T-helper 2 cell treated with Interferon-gamma antibody and Interleukin-4, amounts not matched to agents 5 μg/mL and 100 μg/mL, for 36 hours (primary cell): ENCODE results near the gene LIF.
"Not testable (repeated sequence)": the region's sequence is repeated elsewhere in the genome, so short reads cannot be mapped to it uniquely, and the experiment has no call there.

Experiments used
- DNase-seq: peaks from one replicate; pipeline ENCODE4 v3.0.0; 2021; ENCODE audit warnings: low spot score
- H3K27ac Mint-ChIP-seq: one replicate; pipeline ENCODE4 v1.8.0; 2021; ENCODE audit warnings: mild to moderate bottlenecking, mixed read lengths
- H3K27me3 Mint-ChIP-seq: one replicate; pipeline ENCODE4 v1.8.0; 2021; ENCODE audit warnings: low read depth, mixed read lengths
- H3K36me3 Mint-ChIP-seq: one replicate; pipeline ENCODE4 v1.8.0; 2021; ENCODE audit warnings: low read depth, mixed read lengths
- H3K4me1 Mint-ChIP-seq: one replicate; pipeline ENCODE4 v1.8.0; 2021; ENCODE audit warnings: low read depth, mixed read lengths
- H3K4me3 Mint-ChIP-seq: one replicate; pipeline ENCODE4 v1.8.0; 2022; ENCODE audit warnings: mild to moderate bottlenecking, moderate library complexity, mixed read lengths
- H3K9me3 Mint-ChIP-seq: one replicate; pipeline ENCODE4 v1.8.0; 2021; ENCODE audit warnings: mixed read lengths

LIF gene

GRCh38 chr22:30236875-30237274 lies 9.7 kb downstream of the LIF start:
- no peak overlapping the region for H3K4me3 Mint-ChIP-seq
- H3K9me3 Mint-ChIP-seq = no peaks in the 10 kb centered on the region
- no peaks in the 10 kb centered on the region for H3K27me3 Mint-ChIP-seq
- H3K36me3 Mint-ChIP-seq = peaks cover 24% of the 10 kb centered on the region
- DNase-seq = no peak
- peaks cover 41% of the 10 kb centered on the region for H3K4me1 Mint-ChIP-seq
- peak overlapping the region; percentile 4 for H3K27ac Mint-ChIP-seq

- H3K27ac Mint-ChIP-seq = peak overlapping the region; percentile 27
- H3K4me3 Mint-ChIP-seq = no peak overlapping the region
- H3K9me3 Mint-ChIP-seq = no peaks in the 10 kb centered on the region
- no peaks in the 10 kb centered on the region for H3K27me3 Mint-ChIP-seq
- peaks cover 14% of the 10 kb centered on the region for H3K36me3 Mint-ChIP-seq
- no peak for DNase-seq
- H3K4me1 Mint-ChIP-seq = peaks cover 37% of the 10 kb centered on the region
These were observed 10.8 kb downstream of the LIF start for GRCh38 chr22:30235687-30236170.

GRCh38 chr22:30234786-30235470 lies 11.6 kb downstream of the LIF start:
- peaks cover 10% of the 10 kb centered on the region for H3K36me3 Mint-ChIP-seq
- H3K9me3 Mint-ChIP-seq = no peaks in the 10 kb centered on the region
- no peak overlapping the region for H3K4me3 Mint-ChIP-seq

GRCh38 chr22:30234325-30234724 lies 12.2 kb downstream of the LIF start:
- peaks cover 36% of the 10 kb centered on the region for H3K4me1 Mint-ChIP-seq
- not testable (repeated sequence) for H3K27ac Mint-ChIP-seq, H3K9me3 Mint-ChIP-seq, H3K36me3 Mint-ChIP-seq, H3K4me3 Mint-ChIP-seq, DNase-seq, H3K27me3 Mint-ChIP-seq

More at GRCh38 chr22:30234786-30235470, 11.6 kb downstream of the LIF start:
- Mint-ChIP-seq H3K4me1 (peaks cover 39% of the 10 kb centered on the region), H3K27ac (peak overlapping the region; percentile 27), H3K27me3 (no peaks in the 10 kb centered on the region)
- no peak for DNase-seq

GRCh38 chr22:30233582-30233981 lies 13.0 kb downstream of the LIF start:
- peaks cover 32% of the 10 kb centered on the region for H3K4me1 Mint-ChIP-seq
- H3K9me3 Mint-ChIP-seq = no peaks in the 10 kb centered on the region
- DNase-seq = no peak
- H3K27ac Mint-ChIP-seq = no peak overlapping the region
- no peaks in the 10 kb centered on the region for H3K27me3 Mint-ChIP-seq
- no peak overlapping the region for H3K4me3 Mint-ChIP-seq
- H3K36me3 Mint-ChIP-seq = peaks cover 1% of the 10 kb centered on the region

GRCh38 chr22:30232716-30233218 lies 13.8 kb downstream of the LIF start:
- Mint-ChIP-seq H3K4me3 (no peak overlapping the region), H3K27me3 (no peaks in the 10 kb centered on the region), H3K4me1 (peaks cover 32% of the 10 kb centered on the region), H3K9me3 (no peaks in the 10 kb centered on the region), H3K27ac (no peak overlapping the region), H3K36me3 (peaks cover 1% of the 10 kb centered on the region)
- no peak for DNase-seq

GRCh38 chr22:30230787-30231461 lies 15.6 kb downstream of the LIF start:
- DNase-seq = no peak
- Mint-ChIP-seq H3K9me3 (no peaks in the 10 kb centered on the region), H3K4me3 (no peak overlapping the region), H3K4me1 (peaks cover 31% of the 10 kb centered on the region), H3K36me3 (peaks cover 1% of the 10 kb centered on the region), H3K27me3 (no peaks in the 10 kb centered on the region), H3K27ac (peak overlapping the region; percentile 31)

GRCh38 chr22:30230330-30230729 lies 16.2 kb downstream of the LIF start:
- no peaks in the 10 kb centered on the region for H3K9me3 Mint-ChIP-seq
- peak overlapping the region; percentile 31 for H3K27ac Mint-ChIP-seq
- H3K4me3 Mint-ChIP-seq = no peak overlapping the region
- peaks cover 35% of the 10 kb centered on the region for H3K4me1 Mint-ChIP-seq
- no peak for DNase-seq
- peaks cover 1% of the 10 kb centered on the region for H3K36me3 Mint-ChIP-seq
- no peaks in the 10 kb centered on the region for H3K27me3 Mint-ChIP-seq

- Mint-ChIP-seq H3K27me3 (no peaks in the 10 kb centered on the region), H3K36me3 (peaks cover 1% of the 10 kb centered on the region), H3K9me3 (no peaks in the 10 kb centered on the region), H3K27ac (no peak overlapping the region), H3K4me1 (peaks cover 42% of the 10 kb centered on the region), H3K4me3 (no peak overlapping the region)
- DNase-seq = no peak
These were observed 17.8 kb downstream of the LIF start for GRCh38 chr22:30228509-30229359.

GRCh38 chr22:30227438-30228228 lies 18.9 kb downstream of the LIF start:
- Mint-ChIP-seq H3K27me3 (no peaks in the 10 kb centered on the region), H3K4me3 (peak overlapping the region; percentile 18), H3K9me3 (no peaks in the 10 kb centered on the region), H3K4me1 (peaks cover 50% of the 10 kb centered on the region), H3K27ac (peak overlapping the region; percentile 46), H3K36me3 (peaks cover 1% of the 10 kb centered on the region)
- no peak for DNase-seq

- no peak overlapping the region for H3K4me3 Mint-ChIP-seq
- H3K27me3 Mint-ChIP-seq = no peaks in the 10 kb centered on the region
- peaks cover 1% of the 10 kb centered on the region for H3K36me3 Mint-ChIP-seq
- no peak for DNase-seq
- peaks cover 62% of the 10 kb centered on the region for H3K4me1 Mint-ChIP-seq
- H3K9me3 Mint-ChIP-seq = no peaks in the 10 kb centered on the region
- peak overlapping the region; percentile 64 for H3K27ac Mint-ChIP-seq
These were observed 20.2 kb downstream of the LIF start for GRCh38 chr22:30226192-30226832.

- H3K36me3 Mint-ChIP-seq = no peaks in the 10 kb centered on the region
- H3K4me1 Mint-ChIP-seq = peaks cover 69% of the 10 kb centered on the region
- no peak overlapping the region for H3K4me3 Mint-ChIP-seq
- H3K27me3 Mint-ChIP-seq = no peaks in the 10 kb centered on the region
- no peak for DNase-seq
- no peaks in the 10 kb centered on the region for H3K9me3 Mint-ChIP-seq
- peak overlapping the region; percentile 41 for H3K27ac Mint-ChIP-seq
These were observed 21.2 kb downstream of the LIF start for GRCh38 chr22:30225220-30225927.
